ENCODE data around the gene MAP3K5. TPM values are rescaled to one million over a fixed set of nuclear protein-coding genes. Genes with fewer than 3 reads are reported as not detected.

Gene MAP3K5
- polyA plus RNA-seq, 3 donors, result 9.6 to 12.0 (median 11.1) TPM

- peak overlapping the region; percentile 83 to 96 for H3K4me3 Mint-ChIP-seq
- Histone ChIP-seq H3K9ac (ENCODE audit: insufficient read depth, low read length, poor library complexity, severe bottlenecking) (peak overlapping the region; percentile 96), H3K27me3 (ENCODE audit: control insufficient read depth in 2 of 2, insufficient read depth in 2 of 2, low read length in 2 of 2) (no peaks in the 10 kb centered on the region), H3K4me3 (replicated peaks in 1 of 3; ENCODE audit: low read depth in 2 of 3, low read length in 3 of 3) (peak overlapping the region; percentile 69 to 75 (median 71)), H3K4me2 (replicated peaks; ENCODE audit: extremely low read depth, low read length, poor library complexity, severe bottlenecking) (peak overlapping the region; percentile 70), H3K4me1 (ENCODE audit: control insufficient read depth in 1 of 2, insufficient read depth in 2 of 2, low read length in 2 of 2) (peaks cover 11 to 14% of the 10 kb centered on the region in 2 donors), H2AFZ (ENCODE audit: insufficient read depth, low read depth, low read length, poor library complexity, severe bottlenecking) (peak overlapping the region; percentile 91), H3K36me3 (replicated peaks in 1 of 2; ENCODE audit: control insufficient read depth in 1 of 2, insufficient read depth in 2 of 2, low read length in 2 of 2) (peaks cover 4 to 12% of the 10 kb centered on the region in 2 donors), H3K79me2 (ENCODE audit: insufficient read depth, low read length) (no peaks in the 10 kb centered on the region), H4K20me1 (ENCODE audit: insufficient read depth, low read length) (no peaks in the 10 kb centered on the region), H3K27ac (ENCODE audit: low read depth in 1 of 2, low read length in 2 of 2) (peak overlapping the region; percentile 54 to 90), H3K9me3 (replicated peaks in 1 of 2; ENCODE audit: control insufficient read depth in 1 of 2, insufficient read depth in 1 of 2, low read length in 2 of 2) (no peaks in the 10 kb centered on the region)
- TF ChIP-seq, protein P1, sequence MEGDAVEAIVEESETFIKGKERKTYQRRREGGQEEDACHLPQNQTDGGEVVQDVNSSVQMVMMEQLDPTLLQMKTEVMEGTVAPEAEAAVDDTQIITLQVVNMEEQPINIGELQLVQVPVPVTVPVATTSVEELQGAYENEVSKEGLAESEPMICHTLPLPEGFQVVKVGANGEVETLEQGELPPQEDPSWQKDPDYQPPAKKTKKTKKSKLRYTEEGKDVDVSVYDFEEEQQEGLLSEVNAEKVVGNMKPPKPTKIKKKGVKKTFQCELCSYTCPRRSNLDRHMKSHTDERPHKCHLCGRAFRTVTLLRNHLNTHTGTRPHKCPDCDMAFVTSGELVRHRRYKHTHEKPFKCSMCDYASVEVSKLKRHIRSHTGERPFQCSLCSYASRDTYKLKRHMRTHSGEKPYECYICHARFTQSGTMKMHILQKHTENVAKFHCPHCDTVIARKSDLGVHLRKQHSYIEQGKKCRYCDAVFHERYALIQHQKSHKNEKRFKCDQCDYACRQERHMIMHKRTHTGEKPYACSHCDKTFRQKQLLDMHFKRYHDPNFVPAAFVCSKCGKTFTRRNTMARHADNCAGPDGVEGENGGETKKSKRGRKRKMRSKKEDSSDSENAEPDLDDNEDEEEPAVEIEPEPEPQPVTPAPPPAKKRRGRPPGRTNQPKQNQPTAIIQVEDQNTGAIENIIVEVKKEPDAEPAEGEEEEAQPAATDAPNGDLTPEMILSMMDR (IDR thresholded peaks at IDR 0.05), result no peak
- WGBS (ENCODE audit: insufficient coverage), result 0% methylated on average over 11 of the region's 11 CpGs
- intact Hi-C loops (cut with micrococcal nuclease), result no loop called here
- H3K9me3 Mint-ChIP-seq, result peaks cover 0 to 2% (median 0%) of the 10 kb centered on the region in 7 donors
- peaks cover 0 to 2% (median 0%) of the 10 kb centered on the region in 3 donors for H3K27me3 Mint-ChIP-seq (ENCODE audit: low read depth in 3 of 3)
- H3K27ac Mint-ChIP-seq, result peak overlapping the region; percentile 80 to 91 (median 88)
- peaks cover 8 to 10% of the 10 kb centered on the region in 2 donors for H3K36me3 Mint-ChIP-seq
- peaks cover 15% of the 10 kb centered on the region for H3K4me1 Mint-ChIP-seq
- DNase-seq, result peak in 2 of 3 donors; percentile 12 to 23
Measured at GRCh38 chr6:136822046-136822375, 29.7 kb upstream of the MAP3K5 start.

DNA sequence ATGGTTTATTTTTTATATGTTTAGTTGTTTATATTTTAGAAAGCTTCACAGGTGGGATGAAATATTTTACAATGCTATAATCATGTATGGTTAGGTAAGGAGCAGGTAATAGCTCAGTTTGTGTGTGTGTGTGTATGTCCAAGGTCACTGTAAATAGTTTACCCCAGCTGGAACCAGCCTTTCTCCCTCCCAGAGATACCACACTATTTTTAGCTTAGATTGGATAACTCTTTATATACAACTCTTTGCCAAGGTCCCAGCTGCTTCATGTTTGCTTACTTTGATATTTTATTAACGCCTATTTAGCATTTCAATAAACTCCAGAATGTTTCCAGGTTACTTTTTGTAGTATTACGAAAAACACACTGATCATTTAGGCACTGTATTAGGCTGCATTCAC is 28.3 kb upstream of the MAP3K5 start:
- intact Hi-C loops (cut with micrococcal nuclease), result no loop called here
- H3K4me3 Mint-ChIP-seq, result no peak overlapping the region
- peaks cover 0 to 2% (median 0%) of the 10 kb centered on the region in 3 donors for H3K27me3 Mint-ChIP-seq (ENCODE audit: low read depth in 3 of 3)

More for the DNA sequence above, 28.3 kb upstream of the MAP3K5 start:
- Histone ChIP-seq H3K27ac (ENCODE audit: low read depth in 1 of 2, low read length in 2 of 2) (no peak overlapping the region), H3K36me3 (replicated peaks in 1 of 2; ENCODE audit: control insufficient read depth in 1 of 2, insufficient read depth in 2 of 2, low read length in 2 of 2) (no peaks in the 10 kb centered on the region), H3K9me3 (replicated peaks in 1 of 2; ENCODE audit: control insufficient read depth in 1 of 2, insufficient read depth in 1 of 2, low read length in 2 of 2) (no peaks in the 10 kb centered on the region), H3K9ac (ENCODE audit: insufficient read depth, low read length, poor library complexity, severe bottlenecking) (no peak overlapping the region), H4K20me1 (ENCODE audit: insufficient read depth, low read length) (no peaks in the 10 kb centered on the region), H2AFZ (ENCODE audit: insufficient read depth, low read depth, low read length, poor library complexity, severe bottlenecking) (peak overlapping the region; percentile 10), H3K4me3 (replicated peaks in 1 of 3; ENCODE audit: low read depth in 2 of 3, low read length in 3 of 3) (no peak overlapping the region), H3K79me2 (ENCODE audit: insufficient read depth, low read length) (no peaks in the 10 kb centered on the region), H3K4me2 (replicated peaks; ENCODE audit: extremely low read depth, low read length, poor library complexity, severe bottlenecking) (no peak overlapping the region), H3K4me1 (ENCODE audit: control insufficient read depth in 1 of 2, insufficient read depth in 2 of 2, low read length in 2 of 2) (peaks cover 11 to 14% of the 10 kb centered on the region in 2 donors), H3K27me3 (ENCODE audit: control insufficient read depth in 2 of 2, insufficient read depth in 2 of 2, low read length in 2 of 2) (no peaks in the 10 kb centered on the region)
- Mint-ChIP-seq H3K36me3 (no peaks in the 10 kb centered on the region), H3K9me3 (peaks cover 0 to 2% (median 0%) of the 10 kb centered on the region in 7 donors), H3K27ac (no peak overlapping the region), H3K4me1 (peaks cover 15% of the 10 kb centered on the region)
- TF ChIP-seq, protein P1 (IDR thresholded peaks at IDR 0.05), result no peak
- DNase-seq, result no peak
- 100% methylated on average over 2 of the region's 2 CpGs for WGBS (ENCODE audit: insufficient coverage)

Measured in CD14-positive monocyte (primary cell).